ENCODE measurements around the gene DAB2.

- TF ChIP-seq CTCF (IDR thresholded peaks at IDR 0.05) (no peak), POLR2A (IDR thresholded peaks at IDR 0.05) (no peak), POLR2AphosphoS5 (IDR thresholded peaks at IDR 0.05) (no peak)
Observed at GRCh38 chr5:39373791-39374190, 51.0 kb downstream of the DAB2 start.
